ENCODE results near the gene PHB1. TPM values are rescaled to one million over a fixed set of nuclear protein-coding genes. Genes with fewer than 3 reads are reported as not detected.
A peak's percentile ranks its signal among the peaks of the same experiment; 100 is the strongest.

The PHB1 gene
- 172 TPM for total RNA-seq

GRCh38 chr17:49414622-49415350 is at the start of gene PHB1:
TSS of gene PHB1 (minus strand) at chr17:49414882. CDS start at chr17:49413264, 1,618 bp downstream.
- DNase-seq (ENCODE audit: low spot score), result peak; percentile 97

- no peak for DNase-seq (ENCODE audit: low spot score)
Observed at GRCh38 chr17:49464049-49464448, 49.4 kb upstream of the PHB1 start.

- DNase-seq (ENCODE audit: low spot score), result no peak
Observed at GRCh38 chr17:49461580-49461979, 46.9 kb upstream of the PHB1 start.

- no peak for DNase-seq (ENCODE audit: low spot score)
Observed at GRCh38 chr17:49460401-49460800, 45.7 kb upstream of the PHB1 start.

GRCh38 chr17:49459401-49459984 is 44.8 kb upstream of the PHB1 start:
- no peak for DNase-seq (ENCODE audit: low spot score)

GRCh38 chr17:49457564-49458535 is 43.2 kb upstream of the PHB1 start:
- DNase-seq (ENCODE audit: low spot score), result no peak

- no peak for DNase-seq (ENCODE audit: low spot score)
Observed at GRCh38 chr17:49456183-49456965, 41.7 kb upstream of the PHB1 start.

GRCh38 chr17:49455272-49455861 is 40.7 kb upstream of the PHB1 start:
- no peak for DNase-seq (ENCODE audit: low spot score)

GRCh38 chr17:49454050-49454449 is 39.4 kb upstream of the PHB1 start:
- no peak for DNase-seq (ENCODE audit: low spot score)

GRCh38 chr17:49452661-49453060 is 38.0 kb upstream of the PHB1 start:
- DNase-seq (ENCODE audit: low spot score), result no peak

- no peak for DNase-seq (ENCODE audit: low spot score)
Observed at GRCh38 chr17:49452201-49452600, 37.5 kb upstream of the PHB1 start.

GRCh38 chr17:49450735-49451134 is 36.1 kb upstream of the PHB1 start:
- DNase-seq (ENCODE audit: low spot score), result no peak

GRCh38 chr17:49450181-49450580 is 35.5 kb upstream of the PHB1 start:
- no peak for DNase-seq (ENCODE audit: low spot score)

- no peak for DNase-seq (ENCODE audit: low spot score)
Observed at GRCh38 chr17:49447628-49448302, 33.1 kb upstream of the PHB1 start.

GRCh38 chr17:49445591-49445990 is 30.9 kb upstream of the PHB1 start:
- no peak for DNase-seq (ENCODE audit: low spot score)

GRCh38 chr17:49444384-49444783 is 29.7 kb upstream of the PHB1 start:
- no peak for DNase-seq (ENCODE audit: low spot score)

GRCh38 chr17:49443862-49444261 is 29.2 kb upstream of the PHB1 start:
- DNase-seq (ENCODE audit: low spot score), result no peak

GRCh38 chr17:49442041-49442440 is 27.4 kb upstream of the PHB1 start:
- DNase-seq (ENCODE audit: low spot score), result no peak

GRCh38 chr17:49441578-49441977 is 26.9 kb upstream of the PHB1 start:
- no peak for DNase-seq (ENCODE audit: low spot score)

GRCh38 chr17:49440581-49440980 is 25.9 kb upstream of the PHB1 start:
- no peak for DNase-seq (ENCODE audit: low spot score)

Measured in ureter (tissue), 1 donor.